HepG2 (cell line): ENCODE results near the gene TGM5. TPM values are rescaled to one million over a fixed set of nuclear protein-coding genes. Genes with fewer than 3 reads are reported as not detected.

Experiments used
- ATAC-seq: fragments of 200-7000 bp; cut with Tn5 transposase; 3 replicates; pipeline ENCODE4 v1.9.1; 2020; ENCODE audit warnings: mild to moderate bottlenecking, moderate library complexity
- BruUV-seq: library from RNA; stranded (reverse); fragments of 400-500 nt; replicated peaks from 2 replicates; lab custom pipeline; 2021; lab: Mats Ljungman, UMichigan
- CTCF ChIA-PET: fragments of 300-600 bp; formaldehyde crosslinking; extraction: SDS; loops from one replicate; lab custom pipeline; 2021; ENCODE audit warnings: low total read pairs, inconsistent platforms, low intra/inter-chr PET ratio; lab: Yijun Ruan, JAX
- POLR2A ChIA-PET: fragments of 350-600 bp; sonication (Branson Sonifier 250); formaldehyde crosslinking; loops from one replicate; lab custom pipeline; 2020; ENCODE audit warnings: antibody characterized with exemption, inconsistent platforms; lab: Yijun Ruan, JAX
- DNase-seq: peaks from one replicate; pipeline ENCODE4 v3.0.0-alpha.2; 2015; ENCODE audit warnings: low spot score
- FAIRE-seq: peaks from 3 replicates; lab custom pipeline; 2011; peaks lifted over from hg19 to GRCh38; lab: Jason Lieb, UNC
- H2AFZ ChIP-seq: one replicate; pipeline ENCODE4 v1.6.1; 2011; ENCODE audit warnings: low read length, inconsistent platforms
- H3K27ac ChIP-seq: fragments of 300-600 bp; 3 replicates; pipeline ENCODE4 v1.8.0; 2011; ENCODE audit warnings: mixed run types, mild to moderate bottlenecking, mixed read lengths, low read length, inconsistent platforms; ENCODE audit not compliant: insufficient read depth; ENCODE audit errors: extremely low read length
- H3K27me3 ChIP-seq, 2 experiments: fragments of 200-600 bp in 1 of 2; 2 replicates in 1 of 2; 3 replicates in 1 of 2; pipeline versions ENCODE4 v1.6.0 to v1.8.0; 2011; ENCODE audit warnings: low read length in 2 of 2, mild to moderate bottlenecking in 2 of 2, moderate library complexity in 2 of 2, inconsistent platforms in 1 of 2; ENCODE audit not compliant: insufficient read depth in 2 of 2, control insufficient read depth in 1 of 2
- H3K36me3 ChIP-seq, 2 experiments: fragments of 200-600 bp in 1 of 2; replicated peaks in 1 of 2; 2 replicates in 1 of 2; 3 replicates in 1 of 2; pipeline versions ENCODE4 v1.5.1 to v1.8.0; 2011; ENCODE audit warnings: low read length in 2 of 2, inconsistent platforms in 1 of 2; ENCODE audit not compliant: insufficient read depth in 2 of 2, control insufficient read depth in 1 of 2
- H3K4me1 ChIP-seq: 2 replicates; pipeline ENCODE4 v1.5.1; 2012; ENCODE audit warnings: low read length, inconsistent platforms; ENCODE audit not compliant: insufficient read depth
- H3K4me2 ChIP-seq: 2 replicates; pipeline ENCODE4 v1.6.0; 2011; ENCODE audit warnings: low read depth, low read length, inconsistent platforms
- H3K4me3 ChIP-seq, 3 experiments: fragments of 200-600 bp in 1 of 3; sonication (generic), shearing (Covaris generic) in 1 of 3; replicated peaks in 1 of 3; 2 replicates each; pipeline ENCODE4 v1.5.1; 2011 to 2016; ENCODE audit warnings: low read length in 3 of 3, inconsistent platforms in 2 of 3, low read depth in 2 of 3, mild to moderate bottlenecking in 2 of 3, control low read depth in 1 of 3, mixed read lengths in 1 of 3; ENCODE audit not compliant: insufficient read depth in 1 of 3
- H3K79me2 ChIP-seq: one replicate; pipeline ENCODE4 v1.6.1; 2011; ENCODE audit warnings: low read length, inconsistent platforms; ENCODE audit not compliant: insufficient read depth
- H3K9ac ChIP-seq: 2 replicates; pipeline ENCODE4 v1.6.0; 2011; ENCODE audit warnings: mild to moderate bottlenecking, low read depth, low read length, inconsistent platforms; ENCODE audit not compliant: insufficient read depth
- H3K9me3 ChIP-seq: 2 replicates; pipeline ENCODE4 v1.5.1; 2012; ENCODE audit warnings: mild to moderate bottlenecking, low read length
- H4K20me1 ChIP-seq: 2 replicates; pipeline ENCODE4 v1.6.0; 2011; ENCODE audit warnings: inconsistent platforms, mild to moderate bottlenecking, low read length, moderate library complexity; ENCODE audit not compliant: insufficient read depth
- ADNP ChIP-seq: sonication (generic); formaldehyde crosslinking; IDR thresholded peaks from 2 replicates; pipeline ENCODE4 v1.4.0; 2020; ENCODE audit warnings: missing genetic modification reagents
- CENPX ChIP-seq: sonication (generic); formaldehyde crosslinking; IDR thresholded peaks from 2 replicates; pipeline ENCODE4 v1.9.0; 2021; ENCODE audit warnings: mild to moderate bottlenecking, missing genetic modification reagents, moderate library complexity
- DR1 ChIP-seq: sonication (generic); formaldehyde crosslinking; IDR thresholded peaks from 2 replicates; pipeline ENCODE4 v1.8.0; 2021; ENCODE audit warnings: mild to moderate bottlenecking, missing genetic modification reagents, inconsistent platforms
- GLI4 ChIP-seq: sonication (generic); formaldehyde crosslinking; IDR thresholded peaks from 2 replicates; pipeline ENCODE4 v1.5.1; 2020; ENCODE audit warnings: missing genetic modification reagents, mild to moderate bottlenecking, moderate library complexity, borderline replicate concordance
- HDAC1 ChIP-seq: sonication (generic); formaldehyde crosslinking; IDR thresholded peaks from 2 replicates; pipeline ENCODE4 v1.5.1; 2020; ENCODE audit warnings: mild to moderate bottlenecking, missing genetic modification reagents
- HOXD1 ChIP-seq: sonication (generic); formaldehyde crosslinking; IDR thresholded peaks from 2 replicates; pipeline ENCODE4 v1.5.0; 2020; ENCODE audit warnings: missing genetic modification reagents
- NCOA2 ChIP-seq: sonication (generic); formaldehyde crosslinking; IDR thresholded peaks from 2 replicates; pipeline ENCODE4 v1.8.0; 2022; ENCODE audit warnings: inconsistent platforms
- ZNF232 ChIP-seq: sonication (generic); formaldehyde crosslinking; IDR thresholded peaks from 2 replicates; pipeline ENCODE4 v1.4.0; 2020; ENCODE audit warnings: missing genetic modification reagents, borderline replicate concordance
- ZNF337 ChIP-seq: sonication (generic); formaldehyde crosslinking; IDR thresholded peaks from 2 replicates; pipeline ENCODE4 v1.5.1; 2020; ENCODE audit warnings: missing genetic modification reagents, low read depth, mild to moderate bottlenecking, borderline replicate concordance
- ZNF430 ChIP-seq: sonication (generic); formaldehyde crosslinking; IDR thresholded peaks from 2 replicates; pipeline ENCODE4 v1.9.0; 2021; ENCODE audit warnings: mild to moderate bottlenecking, missing genetic modification reagents
- WGBS: methylation state at CpG from one replicate; pipeline ENCODE4 v1.1.6; 2017; ENCODE audit warnings: low lambda C conversion rate; 5-methylcytosine and 5-hydroxymethylcytosine counted together
- in situ Hi-C: cut with HindIII; loops from 2 replicates; pipeline ENCODE4 v1.10.0; 2017; ENCODE audit warnings: low pct_unique_long_range_greater_than_20kb; ENCODE audit not compliant: extremely low pct_ligation_motif_present
- intact Hi-C: fragments of 100-400 bp; cut with micrococcal nuclease; formaldehyde crosslinking; loops from one replicate; pipeline ENCODE4 v1.10.0; 2022; ENCODE audit not compliant: unreplicated experiment
- polyA plus RNA-seq, 8 experiments: library from polyadenylated mRNA; depleted of rRNA in 3 of 8; stranded (reverse) in 7 of 8; unstranded in 1 of 8; fragments of >200 nt; fragmentation: Illumina TruSeq in 4 of 8; extraction: Trizol in 4 of 8; gene quantifications; 2 replicates each; pipeline versions ENCODE4 v1.2.1 to v1.2.3, GENCODE V29; 2011 to 2016; ENCODE audit warnings: low read depth in 4 of 8, missing spikeins in 1 of 8, mixed read lengths in 1 of 8; ENCODE audit not compliant: insufficient read depth in 1 of 8
- total RNA-seq, 5 experiments: library from RNA; depleted of rRNA; stranded (reverse); fragments of >200 nt; fragmentation: Illumina TruSeq; extraction: Trizol; gene quantifications; 2 replicates each; pipeline ENCODE4 v1.2.3, GENCODE V29; 2016; ENCODE audit warnings: low read depth in 1 of 5
- TF ChIP-seq, protein P1 (sequence below): sonication (generic); formaldehyde crosslinking; IDR thresholded peaks from 2 replicates; pipeline ENCODE4 v1.5.1; 2020; ENCODE audit warnings: mild to moderate bottlenecking, missing genetic modification reagents, borderline replicate concordance
- TF ChIP-seq, protein P2 (sequence below): sonication (generic); formaldehyde crosslinking; IDR thresholded peaks from one replicate; pipeline ENCODE4 v1.5.1; 2020; ENCODE audit warnings: mild to moderate bottlenecking, missing genetic modification reagents; ENCODE audit errors: not compliant biosample characterization

Gene TGM5
- total and polyA plus RNA-seq, 2 of the 13 experiments (the other 11 are each of a cell fraction or from before 2014, with no cell fraction given): 0.18 to 0.65 TPM

DNA sequence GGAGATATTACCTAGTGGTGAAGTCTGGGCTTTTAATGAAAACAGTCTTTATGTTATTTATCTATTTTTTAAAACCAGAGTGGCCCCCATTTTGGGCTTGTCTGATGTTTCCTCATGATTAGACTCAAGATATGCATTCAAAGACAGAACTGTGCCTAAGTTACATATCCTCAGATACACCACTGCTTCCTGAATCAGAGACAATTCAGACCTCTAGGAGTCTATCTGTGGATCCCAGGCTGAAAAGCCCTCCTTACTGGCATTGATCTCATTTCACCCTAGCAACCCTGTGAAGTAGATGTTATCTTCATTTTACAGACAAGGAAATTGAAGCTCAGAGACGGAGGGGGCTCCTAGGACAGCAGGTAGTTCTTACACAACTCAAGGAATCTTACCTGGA, 16.8 kb upstream of the TGM5 start:
- in situ Hi-C loops (loop anchor here (10.0 kb wide), 1 partner anchor 49 kb away; no protein-coding TSS in a partner anchor), intact Hi-C loops (no loop called here)
- Histone ChIP-seq H3K79me2 (no peaks in the 10 kb centered on the region), H3K27ac (no peak overlapping the region), H3K9me3 (no peaks in the 10 kb centered on the region), H3K27me3 (peaks cover 1 to 50% of the 10 kb centered on the region in 2 experiments; a peak in 4 of 5 replicates), H3K4me1 (peaks cover 13% of the 10 kb centered on the region), H2AFZ (no peak overlapping the region), H4K20me1 (no peaks in the 10 kb centered on the region), H3K4me2 (no peak overlapping the region), H3K36me3 (no peaks in the 10 kb centered on the region), H3K9ac (no peak overlapping the region), H3K4me3 (no peak overlapping the region)
- no peak for TF ChIP-seq HOXD1 (CRISPR knock-in tag)
- no peak for TF ChIP-seq HDAC1
- TF ChIP-seq ZNF430 (CRISPR knock-in tag): no peak
- TF ChIP-seq CENPX (CRISPR knock-in tag): no peak
- TF ChIP-seq DR1: no peak
- TF ChIP-seq GLI4 (CRISPR knock-in tag): no peak
- TF ChIP-seq, protein P1, sequence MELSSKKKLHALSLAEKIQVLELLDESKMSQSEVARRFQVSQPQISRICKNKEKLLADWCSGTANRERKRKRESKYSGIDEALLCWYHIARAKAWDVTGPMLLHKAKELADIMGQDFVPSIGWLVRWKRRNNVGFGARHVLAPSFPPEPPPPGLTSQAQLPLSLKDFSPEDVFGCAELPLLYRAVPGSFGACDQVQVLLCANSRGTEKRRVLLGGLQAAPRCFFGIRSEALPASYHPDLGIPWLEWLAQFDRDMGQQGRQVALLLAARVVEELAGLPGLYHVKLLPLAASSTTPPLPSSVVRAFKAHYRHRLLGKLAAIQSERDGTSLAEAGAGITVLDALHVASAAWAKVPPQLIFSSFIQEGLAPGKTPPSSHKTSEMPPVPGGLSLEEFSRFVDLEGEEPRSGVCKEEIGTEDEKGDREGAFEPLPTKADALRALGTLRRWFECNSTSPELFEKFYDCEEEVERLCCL (CRISPR knock-in tag): no peak
- no peak for TF ChIP-seq NCOA2 (CRISPR knock-in tag)
- no peak for TF ChIP-seq ADNP (CRISPR knock-in tag)
- TF ChIP-seq, protein P2, sequence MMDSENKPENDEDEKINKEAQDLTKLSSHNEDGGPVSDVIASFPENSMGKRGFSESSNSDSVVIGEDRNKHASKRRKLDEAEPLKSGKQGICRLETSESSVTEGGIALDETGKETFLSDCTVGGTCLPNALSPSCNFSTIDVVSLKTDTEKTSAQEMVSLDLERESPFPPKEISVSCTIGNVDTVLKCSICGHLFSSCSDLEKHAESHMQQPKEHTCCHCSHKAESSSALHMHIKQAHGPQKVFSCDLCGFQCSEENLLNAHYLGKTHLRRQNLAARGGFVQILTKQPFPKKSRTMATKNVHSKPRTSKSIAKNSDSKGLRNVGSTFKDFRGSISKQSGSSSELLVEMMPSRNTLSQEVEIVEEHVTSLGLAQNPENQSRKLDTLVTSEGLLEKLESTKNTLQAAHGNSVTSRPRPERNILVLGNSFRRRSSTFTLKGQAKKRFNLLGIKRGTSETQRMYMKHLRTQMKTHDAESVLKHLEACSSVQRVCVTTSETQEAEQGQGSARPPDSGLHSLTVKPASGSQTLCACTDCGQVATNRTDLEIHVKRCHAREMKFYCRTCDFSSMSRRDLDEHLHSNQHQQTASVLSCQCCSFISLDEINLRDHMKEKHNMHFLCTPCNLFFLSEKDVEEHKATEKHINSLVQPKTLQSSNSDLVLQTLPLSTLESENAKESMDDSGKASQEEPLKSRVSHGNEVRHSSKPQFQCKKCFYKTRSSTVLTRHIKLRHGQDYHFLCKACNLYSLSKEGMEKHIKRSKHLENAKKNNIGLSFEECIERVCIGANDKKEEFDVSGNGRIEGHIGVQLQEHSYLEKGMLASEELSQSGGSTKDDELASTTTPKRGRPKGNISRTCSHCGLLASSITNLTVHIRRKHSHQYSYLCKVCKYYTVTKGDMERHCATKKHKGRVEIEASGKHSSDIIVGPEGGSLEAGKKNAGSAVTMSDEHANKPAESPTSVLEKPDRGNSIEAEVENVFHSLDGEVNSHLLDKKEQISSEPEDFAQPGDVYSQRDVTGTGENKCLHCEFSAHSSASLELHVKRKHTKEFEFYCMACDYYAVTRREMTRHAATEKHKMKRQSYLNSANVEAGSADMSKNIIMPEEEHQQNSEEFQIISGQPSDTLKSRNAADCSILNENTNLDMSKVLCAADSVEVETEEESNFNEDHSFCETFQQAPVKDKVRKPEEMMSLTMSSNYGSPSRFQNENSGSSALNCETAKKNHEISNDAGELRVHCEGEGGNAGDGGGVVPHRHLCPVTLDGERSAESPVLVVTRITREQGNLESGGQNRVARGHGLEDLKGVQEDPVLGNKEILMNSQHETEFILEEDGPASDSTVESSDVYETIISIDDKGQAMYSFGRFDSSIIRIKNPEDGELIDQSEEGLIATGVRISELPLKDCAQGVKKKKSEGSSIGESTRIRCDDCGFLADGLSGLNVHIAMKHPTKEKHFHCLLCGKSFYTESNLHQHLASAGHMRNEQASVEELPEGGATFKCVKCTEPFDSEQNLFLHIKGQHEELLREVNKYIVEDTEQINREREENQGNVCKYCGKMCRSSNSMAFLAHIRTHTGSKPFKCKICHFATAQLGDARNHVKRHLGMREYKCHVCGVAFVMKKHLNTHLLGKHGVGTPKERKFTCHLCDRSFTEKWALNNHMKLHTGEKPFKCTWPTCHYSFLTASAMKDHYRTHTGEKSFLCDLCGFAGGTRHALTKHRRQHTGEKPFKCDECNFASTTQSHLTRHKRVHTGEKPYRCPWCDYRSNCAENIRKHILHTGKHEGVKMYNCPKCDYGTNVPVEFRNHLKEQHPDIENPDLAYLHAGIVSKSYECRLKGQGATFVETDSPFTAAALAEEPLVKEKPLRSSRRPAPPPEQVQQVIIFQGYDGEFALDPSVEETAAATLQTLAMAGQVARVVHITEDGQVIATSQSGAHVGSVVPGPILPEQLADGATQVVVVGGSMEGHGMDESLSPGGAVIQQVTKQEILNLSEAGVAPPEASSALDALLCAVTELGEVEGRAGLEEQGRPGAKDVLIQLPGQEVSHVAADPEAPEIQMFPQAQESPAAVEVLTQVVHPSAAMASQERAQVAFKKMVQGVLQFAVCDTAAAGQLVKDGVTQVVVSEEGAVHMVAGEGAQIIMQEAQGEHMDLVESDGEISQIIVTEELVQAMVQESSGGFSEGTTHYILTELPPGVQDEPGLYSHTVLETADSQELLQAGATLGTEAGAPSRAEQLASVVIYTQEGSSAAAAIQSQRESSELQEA (CRISPR knock-in tag): no peak
- no peak for TF ChIP-seq ZNF232 (CRISPR knock-in tag)
- no peak for TF ChIP-seq ZNF337
- POLR2A ChIA-PET: no interaction called here
- FAIRE-seq (no peak), ATAC-seq (no peak), DNase-seq (no peak)
- BruUV-seq: no TSS peak
- 0% methylated on average over 1 of the region's 1 CpG for WGBS
- CTCF ChIA-PET: interaction anchor here (3.0 kb wide), 1 partner anchor 58 kb away, joined by 45 read pairs; no protein-coding TSS in a partner anchor
